SK-N-MC (cell line): ENCODE data around the gene MC1R.
"Not testable (repeated sequence)": the region's sequence is repeated elsewhere in the genome, so short reads cannot be mapped to it uniquely, and the experiment has no call there.

ENCODE experiments used
- EZH2 ChIP-seq: fragments of 200-600 bp; sonication (generic); IDR thresholded peaks from one replicate; pipeline ENCODE4 v1.6.1; 2017; ENCODE audit warnings: antibody characterized with exemption
- POLR2AphosphoS5 ChIP-seq: IDR thresholded peaks from 2 replicates; pipeline ENCODE4 v1.6.1; 2012; ENCODE audit warnings: mild to moderate bottlenecking, low read depth, low read length, borderline replicate concordance

GRCh38 chr16:89914642-89915285 is 3.9 kb upstream of the MC1R start:
- not testable (repeated sequence) for TF ChIP-seq EZH2, POLR2AphosphoS5
